Prostate gland (tissue), 2 donors: ENCODE measurements around the gene IRS2. TPM values are rescaled to one million over a fixed set of nuclear protein-coding genes. Genes with fewer than 3 reads are reported as not detected.
"Not testable (repeated sequence)": the region's sequence is repeated elsewhere in the genome, so short reads cannot be mapped to it uniquely, and the experiment has no call there.

Experiments used
- DNase-seq: peaks from one replicate; pipeline ENCODE4 v3.0.0-alpha.2; 2019; ENCODE audit warnings: low spot score
- H3K27ac ChIP-seq, 2 donors: fragments of 200-600 bp; sonication (generic); 2 replicates each; pipeline ENCODE4 v1.5.1; 2017 to 2019
- H3K27me3 ChIP-seq: fragments of 200-600 bp; sonication (generic); replicated peaks from 2 replicates; pipeline ENCODE4 v1.5.1; 2019; ENCODE audit not compliant: insufficient read depth
- H3K36me3 ChIP-seq, 2 donors: fragments of 200-600 bp; sonication (generic); 1 replicate in 1 of 2; 2 replicates in 1 of 2; pipeline versions ENCODE4 v1.5.1 to v1.8.1; 2017 to 2019
- H3K4me1 ChIP-seq: fragments of 200-600 bp; sonication (generic); replicated peaks from 2 replicates; pipeline ENCODE4 v1.5.1; 2019
- H3K4me3 ChIP-seq, 2 donors: fragments of 200-600 bp; sonication (generic); 2 replicates each; pipeline ENCODE4 v1.5.1; 2017 to 2019
- H3K9me3 ChIP-seq: fragments of 200-600 bp; sonication (generic); 2 replicates; pipeline ENCODE4 v1.5.1; 2017
- CTCF ChIP-seq, 4 experiments: fragments of 200-600 bp in 2 of 4; fragments of 450-650 bp in 2 of 4; sonication (generic) in 2 of 4; IDR thresholded peaks; 1 replicate in 3 of 4; 2 replicates in 1 of 4; pipeline ENCODE4 v1.5.1; 2016 to 2019; ENCODE audit warnings: antibody characterized with exemption in 4 of 4, mild to moderate bottlenecking in 2 of 4, moderate library complexity in 2 of 4
- POLR2A ChIP-seq: fragments of 450-650 bp; IDR thresholded peaks from one replicate; pipeline ENCODE4 v1.6.1; 2016; ENCODE audit warnings: antibody characterized with exemption, mild to moderate bottlenecking
- POLR2AphosphoS5 ChIP-seq: sonication (generic); formaldehyde crosslinking; IDR thresholded peaks from one replicate; pipeline ENCODE4 v1.6.1; 2017; ENCODE audit warnings: antibody characterized with exemption
- WGBS: methylation state at CpG from one replicate; pipeline ENCODE4 v1.1.5; 2018; 5-methylcytosine and 5-hydroxymethylcytosine counted together
- intact Hi-C: fragments of 100-400 bp; cut with DNase I; formaldehyde crosslinking; loops from one replicate; pipeline ENCODE4 v1.14.2; 2022
- total RNA-seq, 2 donors: library from RNA; depleted of rRNA; stranded (reverse); fragments of >200 nt; gene quantifications; one replicate each; pipeline ENCODE4 v1.1.0, GENCODE V29; 2016

The IRS2 gene
- total RNA-seq, 2 donors from 2014 or later, result 43.5 to 54.8 TPM

GRCh38 chr13:109735436-109735966 is 50.9 kb downstream of the IRS2 start:
- Histone ChIP-seq H3K4me1 (no peaks in the 10 kb centered on the region), H3K4me3 (no peak overlapping the region), H3K27me3 (no peaks in the 10 kb centered on the region), H3K9me3 (no peaks in the 10 kb centered on the region), H3K36me3 (no peaks in the 10 kb centered on the region), H3K27ac (no peak overlapping the region)
- WGBS, result 88% methylated on average over 4 of the region's 4 CpGs
- TF ChIP-seq POLR2A (no peak), CTCF (IDR thresholded peaks at IDR 0.05) (no peak), POLR2AphosphoS5 (no peak)
- no peak for DNase-seq
- intact Hi-C loops, result no loop called here

GRCh38 chr13:109734002-109734785 is 52.2 kb downstream of the IRS2 start:
- Histone ChIP-seq H3K9me3 (no peaks in the 10 kb centered on the region), H3K36me3 (no peaks in the 10 kb centered on the region), H3K27me3 (no peaks in the 10 kb centered on the region), H3K27ac (no peak overlapping the region), H3K4me1 (no peaks in the 10 kb centered on the region), H3K4me3 (no peak overlapping the region)
- 92% methylated on average over 21 of the region's 21 CpGs for WGBS
- DNase-seq, result no peak
- intact Hi-C loops, result no loop called here
- TF ChIP-seq CTCF (IDR thresholded peaks at IDR 0.05) (no peak), POLR2AphosphoS5 (no peak), POLR2A (no peak)

GRCh38 chr13:109733550-109733949 is 52.8 kb downstream of the IRS2 start:
- H3K27ac ChIP-seq, result no peak overlapping the region
- no peaks in the 10 kb centered on the region for H3K9me3 ChIP-seq
- intact Hi-C loops, result no loop called here
- DNase-seq, result no peak
- TF ChIP-seq POLR2A, result no peak
- TF ChIP-seq POLR2AphosphoS5, result no peak
- TF ChIP-seq CTCF (IDR thresholded peaks at IDR 0.05), result no peak
- H3K4me3 ChIP-seq, result no peak overlapping the region
- no peaks in the 10 kb centered on the region for H3K36me3 ChIP-seq
- WGBS, result 89% methylated on average over 29 of the region's 29 CpGs
- no peaks in the 10 kb centered on the region for H3K27me3 ChIP-seq
- H3K4me1 ChIP-seq, result no peaks in the 10 kb centered on the region

- DNase-seq, H3K27ac ChIP-seq, H3K4me1 ChIP-seq: not testable (repeated sequence)
Measured at GRCh38 chr13:109732470-109733170, 53.8 kb downstream of the IRS2 start.

GRCh38 chr13:109730812-109731335 is 55.5 kb downstream of the IRS2 start:
- Histone ChIP-seq H3K27ac (peak overlapping the region in 1 of 2 donors; percentile 9), H3K9me3 (no peaks in the 10 kb centered on the region), H3K36me3 (no peaks in the 10 kb centered on the region), H3K4me1 (no peaks in the 10 kb centered on the region), H3K4me3 (no peak overlapping the region), H3K27me3 (no peaks in the 10 kb centered on the region)
- DNase-seq, result no peak
- 79% methylated on average over 13 of the region's 13 CpGs for WGBS
- intact Hi-C loops, result no loop called here
- TF ChIP-seq POLR2A (no peak), POLR2AphosphoS5 (no peak), CTCF (IDR thresholded peaks at IDR 0.05) (no peak)

More at GRCh38 chr13:109732470-109733170, 53.8 kb downstream of the IRS2 start:
- H3K36me3 ChIP-seq, H3K27me3 ChIP-seq, H3K4me3 ChIP-seq, H3K9me3 ChIP-seq, intact Hi-C loops: not testable (repeated sequence)
- 97% methylated on average over 42 of the region's 50 CpGs for WGBS
